ENCODE results near the gene GAB1. TPM values are rescaled to one million over a fixed set of nuclear protein-coding genes. Genes with fewer than 3 reads are reported as not detected.

Gene GAB1
- total and polyA plus RNA-seq, 9 donors = 10.7 to 50.3 (median 32.4) TPM

- no peak for DNase-seq
- Histone ChIP-seq H3K9me3 (peaks cover 0 to 2% of the 10 kb centered on the region in 2 donors), H3K36me3 (no peaks in the 10 kb centered on the region), H3K4me3 (no peak overlapping the region), H3K27me3 (no peaks in the 10 kb centered on the region), H3K4me1 (ENCODE audit: insufficient read depth) (no peaks in the 10 kb centered on the region), H3K27ac (no peak overlapping the region)
- intact Hi-C loops (cut with DNase I) = no loop called here
- TF ChIP-seq CTCF (IDR thresholded peaks at IDR 0.05) (no peak), EP300 (IDR thresholded peaks at IDR 0.05) (no peak)
Observed at GRCh38 chr4:143424276-143424675, 87.6 kb downstream of the GAB1 start.

DNA sequence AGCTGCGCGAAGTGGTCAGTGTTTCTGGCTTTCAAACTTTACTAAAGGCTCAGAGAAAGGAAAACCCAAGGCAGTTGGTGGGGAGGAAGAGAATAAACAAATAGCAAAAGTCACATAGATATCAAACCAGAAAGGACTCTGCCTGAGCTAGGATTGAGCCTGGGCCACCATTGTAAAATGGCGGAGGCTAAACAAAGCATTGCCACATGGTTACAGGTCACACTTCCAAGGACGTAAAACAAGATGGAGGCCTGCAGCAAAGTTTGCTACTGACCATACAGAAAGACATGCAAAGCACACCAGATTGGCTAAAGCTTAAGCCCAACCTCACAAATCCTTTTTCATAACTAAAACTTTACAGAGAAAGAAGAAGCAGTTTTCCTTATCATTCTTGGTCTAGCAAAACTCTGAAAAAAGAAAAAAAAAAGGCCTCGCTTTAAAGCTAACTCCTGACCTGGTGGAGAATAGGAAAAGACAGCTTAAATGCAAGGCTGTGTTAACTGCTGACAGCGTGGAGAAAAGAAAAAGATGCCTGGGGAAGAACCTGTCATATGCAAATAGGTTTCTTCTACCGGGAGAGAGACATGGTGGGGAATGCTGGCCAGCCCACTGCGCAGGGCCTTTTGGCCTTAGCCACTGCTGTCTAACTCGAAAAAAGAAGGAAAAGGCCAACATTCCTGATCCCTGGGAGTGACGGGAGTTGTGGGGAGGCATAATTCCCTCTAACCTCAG, 95.0 kb downstream of the GAB1 start:
- Histone ChIP-seq H3K4me3 (no peak overlapping the region), H3K4me1 (ENCODE audit: insufficient read depth) (no peaks in the 10 kb centered on the region), H3K36me3 (no peaks in the 10 kb centered on the region), H3K27me3 (no peaks in the 10 kb centered on the region), H3K9me3 (peaks cover 0 to 6% of the 10 kb centered on the region in 2 donors), H3K27ac (no peak overlapping the region)
- no peak for TF ChIP-seq EP300 (IDR thresholded peaks at IDR 0.05)
- no peak for TF ChIP-seq POLR2A (IDR thresholded peaks at IDR 0.05)
- no peak for TF ChIP-seq CTCF (IDR thresholded peaks at IDR 0.05)
- DNase-seq = no peak
- intact Hi-C loops (cut with DNase I) = no loop called here
- 90 to 96% (median 95%) methylated on average over 10 of the region's 10 CpGs for WGBS, 3 donors

GRCh38 chr4:143432258-143432591, 95.5 kb downstream of the GAB1 start:
- WGBS, 3 donors = 88 to 94% (median 93%) methylated on average over 4 of the region's 4 CpGs

DNA sequence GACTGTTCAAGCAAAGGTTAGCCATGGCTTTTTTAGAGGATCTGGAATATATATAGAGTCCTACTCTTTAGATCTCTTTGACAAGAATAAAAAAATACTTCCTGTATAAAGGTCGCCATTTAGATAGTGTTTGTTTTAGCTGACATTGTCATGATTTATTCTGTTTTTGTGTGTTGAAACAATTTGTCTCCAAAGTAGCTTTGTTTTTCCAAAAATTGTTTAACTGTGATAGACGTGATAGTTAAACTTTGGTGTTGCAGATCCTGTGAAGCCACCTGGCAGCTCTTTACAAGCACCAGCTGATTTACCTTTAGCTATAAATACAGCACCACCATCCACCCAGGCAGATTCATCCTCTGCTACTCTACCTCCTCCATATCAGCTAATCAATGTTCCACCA, 96.6 kb downstream of the GAB1 start:
- Histone ChIP-seq H3K27me3 (no peaks in the 10 kb centered on the region), H3K4me1 (ENCODE audit: insufficient read depth) (no peaks in the 10 kb centered on the region), H3K9me3 (peaks cover 0 to 6% of the 10 kb centered on the region in 2 donors), H3K36me3 (no peaks in the 10 kb centered on the region), H3K27ac (no peak overlapping the region), H3K4me3 (no peak overlapping the region)
- no peak for DNase-seq
- WGBS, 3 donors = 69 to 82% (median 80%) methylated on average over 2 of the region's 2 CpGs
- TF ChIP-seq CTCF (IDR thresholded peaks at IDR 0.05) = no peak
- no peak for TF ChIP-seq EP300 (IDR thresholded peaks at IDR 0.05)
- no peak for TF ChIP-seq POLR2A (IDR thresholded peaks at IDR 0.05)
- intact Hi-C loops (cut with DNase I) = no loop called here

More at GRCh38 chr4:143432258-143432591, 95.5 kb downstream of the GAB1 start:
- intact Hi-C loops (cut with DNase I) = no loop called here
- no peak for DNase-seq
- H3K27me3 ChIP-seq = no peaks in the 10 kb centered on the region
- no peak overlapping the region for H3K27ac ChIP-seq
- H3K4me1 ChIP-seq (ENCODE audit: insufficient read depth) = no peaks in the 10 kb centered on the region
- H3K9me3 ChIP-seq = peaks cover 0 to 6% of the 10 kb centered on the region in 2 donors
- H3K36me3 ChIP-seq = no peaks in the 10 kb centered on the region
- TF ChIP-seq POLR2A (IDR thresholded peaks at IDR 0.05) (no peak), EP300 (IDR thresholded peaks at IDR 0.05) (no peak)
- no peak overlapping the region for H3K4me3 ChIP-seq

- WGBS, 3 donors = 53 to 78% (median 64%) methylated on average over 1 of the region's 1 CpG
- no peak for DNase-seq
Observed at GRCh38 chr4:143435955-143436354, 99.3 kb downstream of the GAB1 start.

More at GRCh38 chr4:143435955-143436354, 99.3 kb downstream of the GAB1 start:
- Histone ChIP-seq H3K9me3 (no peaks in the 10 kb centered on the region), H3K27ac (no peak overlapping the region), H3K4me3 (no peak overlapping the region), H3K36me3 (no peaks in the 10 kb centered on the region), H3K4me1 (ENCODE audit: insufficient read depth) (no peaks in the 10 kb centered on the region), H3K27me3 (no peaks in the 10 kb centered on the region)
- intact Hi-C loops (cut with DNase I) = no loop called here
- TF ChIP-seq EP300 (IDR thresholded peaks at IDR 0.05) (no peak), CTCF (IDR thresholded peaks at IDR 0.05) (no peak), POLR2A (IDR thresholded peaks at IDR 0.05) (no peak)

Measured in ovary (tissue), 9 donors.